Measurements from ENCODE around the gene ROBO1. TPM values are rescaled to one million over a fixed set of nuclear protein-coding genes. Genes with fewer than 3 reads are reported as not detected.

Gene ROBO1
- total RNA-seq (2014; rRNA removed; shearing (Covaris generic)), result 68.6 and 75.4 TPM in 2 replicates

DNA sequence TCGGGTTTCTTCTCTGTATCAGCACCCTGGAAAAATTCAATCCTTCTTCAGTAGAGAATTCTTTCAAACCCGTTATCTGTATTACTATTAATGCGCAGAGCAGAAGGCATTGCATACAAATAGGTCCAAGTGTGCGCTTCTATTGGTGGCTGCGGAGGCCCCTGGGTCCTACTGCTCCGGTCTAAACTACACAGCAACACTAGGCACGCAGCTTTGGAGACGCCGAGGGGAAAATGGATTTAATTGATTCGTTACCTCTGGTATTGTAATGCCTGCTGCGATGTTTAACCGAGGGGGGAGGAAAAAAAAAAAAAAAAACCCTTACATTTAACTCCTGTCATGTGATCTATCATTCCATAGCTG, at the start of gene ROBO1:
ROBO1 (minus strand) TSS at position 94 of the 363 bp plus-strand sequence.

Small RNA genes lying within 50 kb of the gene (small RNA-seq; reads per million reads assigned to genes)
- not detected for gene MIR3923
- gene RN7SL751P, result not detected

Measured in A375 (cell line).